ENCODE measurements around the gene ZNRF1. TPM values are rescaled to one million over a fixed set of nuclear protein-coding genes. Genes with fewer than 3 reads are reported as not detected.
A peak's percentile ranks its signal among the peaks of the same experiment; 100 is the strongest.

The ZNRF1 gene
- total and polyA plus RNA-seq, 2 experiments from 2014 or later, result 45.3 to 58.7 TPM

DNA sequence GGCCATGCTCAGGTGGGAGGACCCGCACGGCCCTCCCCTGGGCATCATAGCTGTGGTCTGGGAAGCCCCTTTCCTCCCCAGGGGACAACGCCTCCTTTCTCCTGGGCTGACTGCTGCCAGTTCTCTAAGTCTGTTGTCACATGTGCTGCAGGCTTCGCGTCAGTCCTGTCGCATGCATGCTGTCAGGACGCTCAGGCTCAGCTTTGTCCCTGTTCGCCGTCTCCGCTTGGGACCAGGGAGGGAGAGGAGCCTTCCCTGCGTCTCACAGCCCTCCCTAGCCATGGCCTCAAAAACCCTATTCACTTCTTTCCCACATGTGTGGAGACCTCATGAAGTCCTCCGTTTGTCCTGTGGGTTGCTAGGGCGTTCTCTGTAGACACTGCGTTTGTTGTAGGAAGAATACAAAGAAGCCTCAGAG is 96.4 kb downstream of the ZNRF1 start:
- Histone ChIP-seq H3K36me3 (no peaks in the 10 kb centered on the region), H3K27me3 (no peaks in the 10 kb centered on the region), H3K9me3 (ENCODE audit: low read depth) (no peaks in the 10 kb centered on the region), H3K27ac (no peak overlapping the region), H3K4me1 (ENCODE audit: low read depth) (no peaks in the 10 kb centered on the region), H3K4me3 (no peak overlapping the region)
- no peak for DNase-seq (ENCODE audit: low read depth in 1 of 2, low spot score in 1 of 2)
- TF ChIP-seq, protein P1, sequence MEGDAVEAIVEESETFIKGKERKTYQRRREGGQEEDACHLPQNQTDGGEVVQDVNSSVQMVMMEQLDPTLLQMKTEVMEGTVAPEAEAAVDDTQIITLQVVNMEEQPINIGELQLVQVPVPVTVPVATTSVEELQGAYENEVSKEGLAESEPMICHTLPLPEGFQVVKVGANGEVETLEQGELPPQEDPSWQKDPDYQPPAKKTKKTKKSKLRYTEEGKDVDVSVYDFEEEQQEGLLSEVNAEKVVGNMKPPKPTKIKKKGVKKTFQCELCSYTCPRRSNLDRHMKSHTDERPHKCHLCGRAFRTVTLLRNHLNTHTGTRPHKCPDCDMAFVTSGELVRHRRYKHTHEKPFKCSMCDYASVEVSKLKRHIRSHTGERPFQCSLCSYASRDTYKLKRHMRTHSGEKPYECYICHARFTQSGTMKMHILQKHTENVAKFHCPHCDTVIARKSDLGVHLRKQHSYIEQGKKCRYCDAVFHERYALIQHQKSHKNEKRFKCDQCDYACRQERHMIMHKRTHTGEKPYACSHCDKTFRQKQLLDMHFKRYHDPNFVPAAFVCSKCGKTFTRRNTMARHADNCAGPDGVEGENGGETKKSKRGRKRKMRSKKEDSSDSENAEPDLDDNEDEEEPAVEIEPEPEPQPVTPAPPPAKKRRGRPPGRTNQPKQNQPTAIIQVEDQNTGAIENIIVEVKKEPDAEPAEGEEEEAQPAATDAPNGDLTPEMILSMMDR (IDR thresholded peaks at IDR 0.05; ENCODE audit: low read depth, low read length), result no peak

DNA sequence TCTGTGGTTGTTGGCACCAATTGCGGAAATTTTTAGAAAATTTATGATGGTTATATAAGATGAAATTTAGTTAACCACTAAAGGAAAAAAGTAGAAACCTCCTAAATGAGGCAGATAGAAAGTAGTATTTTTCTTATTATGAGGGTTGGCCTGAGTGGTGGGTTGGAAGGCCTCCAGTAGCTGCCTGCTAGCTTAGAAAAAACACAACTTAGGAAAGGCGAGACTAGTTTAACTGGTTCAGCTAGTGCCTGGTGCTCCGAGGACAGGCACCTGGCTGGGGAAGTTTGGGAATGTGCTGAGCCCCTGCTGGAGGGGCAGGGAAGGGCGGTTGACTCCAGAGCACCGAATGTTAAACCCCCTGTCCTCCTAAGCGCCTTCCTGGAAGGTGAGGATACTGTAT is 97.8 kb downstream of the ZNRF1 start:
- Histone ChIP-seq H3K36me3 (no peaks in the 10 kb centered on the region), H3K27ac (no peak overlapping the region), H3K27me3 (no peaks in the 10 kb centered on the region), H3K4me1 (ENCODE audit: low read depth) (no peaks in the 10 kb centered on the region), H3K4me3 (no peak overlapping the region), H3K9me3 (ENCODE audit: low read depth) (no peaks in the 10 kb centered on the region)
- no peak for DNase-seq (ENCODE audit: low read depth in 1 of 2, low spot score in 1 of 2)
- TF ChIP-seq, protein P1 (IDR thresholded peaks at IDR 0.05; ENCODE audit: low read depth, low read length), result peak; percentile 26

DNA sequence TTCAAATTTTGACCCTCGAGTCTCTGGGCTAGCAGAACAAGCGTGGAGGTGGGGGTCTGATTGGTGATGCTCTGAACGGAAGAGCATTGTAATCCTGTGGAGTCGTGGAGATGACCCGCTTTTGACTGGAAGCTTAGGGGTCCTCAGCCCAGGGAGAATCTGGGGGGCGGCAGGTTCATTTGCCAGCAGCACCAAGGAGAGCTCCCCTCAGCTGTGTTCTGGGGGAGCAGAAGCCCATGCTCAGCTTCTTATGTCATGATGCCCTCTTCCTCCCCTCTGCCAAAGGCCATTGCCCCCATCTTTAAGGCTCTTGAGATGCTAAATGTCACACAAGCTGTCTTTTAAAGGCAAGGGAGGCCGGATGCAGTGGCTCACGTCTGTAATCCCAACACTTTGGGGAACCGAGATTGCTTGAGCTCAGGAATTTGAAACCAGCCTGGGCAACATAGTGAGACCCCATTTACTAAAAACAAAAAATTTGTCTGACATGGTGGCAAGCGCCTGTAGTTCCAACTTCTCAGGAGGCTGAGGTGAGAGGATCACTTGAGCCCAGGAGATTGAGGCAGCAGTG is 98.5 kb downstream of the ZNRF1 start:
- Histone ChIP-seq H3K9me3 (ENCODE audit: low read depth) (no peaks in the 10 kb centered on the region), H3K36me3 (no peaks in the 10 kb centered on the region), H3K4me3 (no peak overlapping the region), H3K27me3 (no peaks in the 10 kb centered on the region), H3K27ac (no peak overlapping the region), H3K4me1 (ENCODE audit: low read depth) (no peaks in the 10 kb centered on the region)
- no peak for DNase-seq (ENCODE audit: low read depth in 1 of 2, low spot score in 1 of 2)
- TF ChIP-seq, protein P1 (IDR thresholded peaks at IDR 0.05; ENCODE audit: low read depth, low read length), result no peak

DNA sequence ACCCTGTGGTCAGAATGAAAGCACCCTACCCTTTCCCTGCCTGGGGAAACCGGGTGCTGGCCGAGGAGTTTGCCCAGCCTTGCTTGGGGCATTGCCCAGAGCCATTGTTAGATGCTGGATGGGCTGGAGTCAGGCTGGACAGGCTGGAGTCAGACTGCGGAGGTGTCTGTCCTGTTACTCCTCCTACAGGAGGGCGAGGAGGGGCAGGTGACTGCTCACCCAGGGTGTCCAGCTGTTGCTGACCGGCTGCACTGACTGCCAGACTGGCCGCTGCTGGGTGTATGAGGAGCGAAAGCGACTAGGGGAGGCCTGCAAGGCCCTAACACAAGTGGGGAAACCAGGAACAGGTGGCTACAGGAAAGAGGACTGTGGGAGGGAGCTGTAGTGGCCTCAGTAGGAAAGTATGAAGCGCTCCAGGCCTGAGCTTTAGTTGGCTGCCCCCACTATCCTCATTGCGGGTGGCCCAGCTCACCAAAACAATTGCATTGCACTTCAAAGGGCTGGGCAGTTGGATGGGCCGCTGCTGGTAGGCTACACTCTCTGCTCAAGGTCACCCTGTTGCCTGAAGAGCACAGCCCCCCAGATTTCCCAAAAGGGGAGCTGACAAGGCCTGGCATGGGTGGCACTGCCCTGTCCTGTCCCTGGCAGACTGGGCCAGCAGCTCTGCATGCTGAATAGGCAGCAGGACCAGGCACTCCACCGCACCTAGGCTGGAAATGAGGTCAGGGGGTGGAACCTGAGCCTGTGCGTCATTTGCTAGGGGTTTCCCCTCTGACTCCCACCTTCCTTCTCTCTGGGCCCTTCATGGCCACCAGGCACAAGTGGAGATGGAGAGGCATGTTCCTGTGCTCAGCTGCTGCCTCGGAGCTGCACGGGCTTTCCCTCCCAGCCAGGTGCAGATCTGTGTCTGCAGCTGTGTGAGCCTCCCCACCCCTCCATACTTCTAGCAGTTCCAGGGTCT is 99.4 kb downstream of the ZNRF1 start:
- DNase-seq (ENCODE audit: low read depth in 1 of 2, low spot score in 1 of 2), result no peak
- TF ChIP-seq, protein P1 (IDR thresholded peaks at IDR 0.05; ENCODE audit: low read depth, low read length), result no peak
- Histone ChIP-seq H3K27ac (no peak overlapping the region), H3K36me3 (no peaks in the 10 kb centered on the region), H3K4me1 (ENCODE audit: low read depth) (no peaks in the 10 kb centered on the region), H3K27me3 (no peaks in the 10 kb centered on the region), H3K4me3 (no peak overlapping the region), H3K9me3 (ENCODE audit: low read depth) (no peaks in the 10 kb centered on the region)

DNA sequence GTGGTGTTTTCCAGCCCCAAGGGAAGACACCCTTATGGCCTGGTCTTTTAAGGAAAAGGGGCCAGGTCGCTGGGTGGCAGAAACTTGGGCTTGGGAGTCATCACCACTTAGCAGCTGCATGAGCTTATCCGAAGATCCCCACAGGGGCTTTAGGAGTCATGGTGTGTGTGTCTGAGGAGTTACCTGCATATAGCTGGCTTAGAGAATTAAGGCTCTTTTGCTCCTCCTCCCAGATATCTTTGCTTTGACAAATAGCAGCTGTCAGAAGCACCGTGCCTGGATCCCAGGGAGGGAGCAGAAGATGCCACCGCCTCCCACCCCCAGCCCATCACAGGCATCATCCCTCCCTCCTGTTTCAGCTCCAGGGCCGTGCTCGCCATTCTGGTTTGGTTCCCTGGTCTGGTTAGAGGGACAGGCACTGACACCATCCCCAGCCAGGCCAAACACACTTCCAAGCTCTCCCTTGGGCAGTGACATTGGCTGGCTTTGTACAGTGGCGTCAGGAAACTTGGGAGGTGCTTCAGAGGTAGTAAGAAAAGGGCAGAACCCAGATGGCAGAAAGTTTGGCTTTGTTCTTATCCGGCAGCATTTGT is 100.3 kb downstream of the ZNRF1 start:
- TF ChIP-seq, protein P1 (IDR thresholded peaks at IDR 0.05; ENCODE audit: low read depth, low read length), result no peak
- Histone ChIP-seq H3K9me3 (ENCODE audit: low read depth) (no peaks in the 10 kb centered on the region), H3K36me3 (no peaks in the 10 kb centered on the region), H3K4me1 (ENCODE audit: low read depth) (no peaks in the 10 kb centered on the region), H3K27ac (no peak overlapping the region), H3K27me3 (no peaks in the 10 kb centered on the region), H3K4me3 (no peak overlapping the region)
- no peak for DNase-seq (ENCODE audit: low read depth in 1 of 2, low spot score in 1 of 2)
